ENCODE results near the gene ANKH. TPM values are rescaled to one million over a fixed set of nuclear protein-coding genes. Genes with fewer than 3 reads are reported as not detected.
A peak's percentile ranks its signal among the peaks of the same experiment; 100 is the strongest.

The ANKH gene
- total and polyA plus RNA-seq, 5 donors = 60.9 to 155 (median 134) TPM

GRCh38 chr5:14744296-14745187 lies 127.0 kb downstream of the ANKH start:
- H3K4me1 ChIP-seq (ENCODE audit: control insufficient read depth, insufficient read depth, low read length) = no peaks in the 10 kb centered on the region
- intact Hi-C loops (cut with DNase I) = loop anchor here in 1 of 4 donors (10.0 kb wide), 1 partner anchor 120 kb away; no protein-coding TSS in a partner anchor

GRCh38 chr5:14743601-14744295 lies 127.8 kb downstream of the ANKH start:
- no peaks in the 10 kb centered on the region for H3K27me3 ChIP-seq (ENCODE audit: control insufficient read depth, insufficient read depth)
- 83% methylated on average over 6 of the region's 6 CpGs for WGBS
- H3K4me3 ChIP-seq (ENCODE audit: low read length) = no peak overlapping the region
- intact Hi-C loops (cut with DNase I) = loop anchor here in 1 of 4 donors (10.0 kb wide), 1 partner anchor 121 kb away; no protein-coding TSS in a partner anchor
- H3K4me1 ChIP-seq (ENCODE audit: control insufficient read depth, insufficient read depth, low read length) = no peaks in the 10 kb centered on the region
- no peaks in the 10 kb centered on the region for H3K9me3 ChIP-seq (ENCODE audit: control insufficient read depth, low read length)
- ATAC-seq (no peak), DNase-seq (no peak)
- no peak overlapping the region for H3K27ac ChIP-seq (ENCODE audit: low read length)

More at GRCh38 chr5:14744296-14745187, 127.0 kb downstream of the ANKH start:
- H3K27me3 ChIP-seq (ENCODE audit: control insufficient read depth, insufficient read depth) = no peaks in the 10 kb centered on the region
- DNase-seq (peak in 1 of 3 donors; percentile 57), ATAC-seq (peak; percentile 32 to 62)
- WGBS = 75% methylated on average over 14 of the region's 14 CpGs
- H3K9me3 ChIP-seq (ENCODE audit: control insufficient read depth, low read length) = no peaks in the 10 kb centered on the region
- H3K4me3 ChIP-seq (ENCODE audit: low read length) = no peak overlapping the region
- peak overlapping the region; percentile 25 for H3K27ac ChIP-seq (ENCODE audit: low read length)

DNA sequence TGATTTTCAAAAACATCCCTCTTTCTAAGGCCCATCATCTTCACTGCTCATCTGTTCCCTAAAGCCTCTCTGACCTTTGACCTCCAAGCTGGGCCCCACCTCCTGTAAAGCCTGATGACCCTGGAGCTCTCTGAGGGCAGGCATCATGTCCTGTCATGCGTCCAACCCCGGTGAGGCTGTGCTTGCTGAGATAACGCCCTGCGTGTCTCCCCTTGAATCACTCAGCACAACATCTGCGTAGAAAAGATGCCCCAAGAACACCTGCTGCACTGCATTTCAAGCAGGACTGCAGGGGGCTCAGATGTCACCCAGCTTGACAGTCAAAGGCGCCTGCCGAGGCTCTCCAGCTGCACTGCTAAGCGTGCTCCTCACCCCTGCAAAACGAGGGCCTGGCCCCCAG lies 129.1 kb downstream of the ANKH start:
- intact Hi-C loops (cut with DNase I) = loop anchor here in 1 of 4 donors (10.0 kb wide), 1 partner anchor 122 kb away; no protein-coding TSS in a partner anchor
- Histone ChIP-seq H3K27me3 (ENCODE audit: control insufficient read depth, insufficient read depth) (no peaks in the 10 kb centered on the region), H3K27ac (ENCODE audit: low read length) (no peak overlapping the region), H3K4me3 (ENCODE audit: low read length) (no peak overlapping the region), H3K4me1 (ENCODE audit: control insufficient read depth, insufficient read depth, low read length) (peaks cover 2% of the 10 kb centered on the region), H3K9me3 (ENCODE audit: control insufficient read depth, low read length) (no peaks in the 10 kb centered on the region)
- no peak for DNase-seq
- no peak for ATAC-seq
- WGBS = 76% methylated on average over 9 of the region's 9 CpGs

GRCh38 chr5:14741801-14742440 lies 129.7 kb downstream of the ANKH start:
- no peak overlapping the region for H3K4me3 ChIP-seq (ENCODE audit: low read length)
- WGBS = 82% methylated on average over 11 of the region's 11 CpGs
- peaks cover 5% of the 10 kb centered on the region for H3K4me1 ChIP-seq (ENCODE audit: control insufficient read depth, insufficient read depth, low read length)
- intact Hi-C loops (cut with DNase I) = loop anchor here in 1 of 4 donors (10.0 kb wide), 1 partner anchor 123 kb away; no protein-coding TSS in a partner anchor
- no peak for DNase-seq
- ATAC-seq = peak in 1 of 2 donors; percentile 20
- H3K27ac ChIP-seq (ENCODE audit: low read length) = peak overlapping the region; percentile 39
- H3K9me3 ChIP-seq (ENCODE audit: control insufficient read depth, low read length) = no peaks in the 10 kb centered on the region
- no peaks in the 10 kb centered on the region for H3K27me3 ChIP-seq (ENCODE audit: control insufficient read depth, insufficient read depth)

DNA sequence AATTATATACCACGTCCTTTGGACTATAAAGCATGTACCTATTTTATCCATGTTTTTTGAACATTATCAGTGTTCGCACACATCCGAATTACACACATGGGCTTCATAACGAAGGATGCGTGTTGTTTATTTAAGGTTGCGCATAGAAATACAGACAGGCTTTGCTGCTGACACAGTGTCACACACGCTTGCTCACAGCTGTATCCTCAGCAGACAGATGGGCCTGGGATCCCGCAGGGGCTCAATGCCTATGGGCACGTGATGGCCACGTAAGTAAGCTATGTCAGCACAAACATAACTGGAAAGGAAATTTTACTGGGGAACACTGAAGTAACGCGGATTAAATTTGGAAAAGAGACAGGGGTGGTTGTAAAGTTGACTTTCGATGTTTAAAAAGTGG lies 130.4 kb downstream of the ANKH start:
- no peaks in the 10 kb centered on the region for H3K9me3 ChIP-seq (ENCODE audit: control insufficient read depth, low read length)
- no peak overlapping the region for H3K4me3 ChIP-seq (ENCODE audit: low read length)
- 96% methylated on average over 13 of the region's 13 CpGs for WGBS
- intact Hi-C loops (cut with DNase I) = loop anchor here in 1 of 4 donors (10.0 kb wide), 1 partner anchor 124 kb away; no protein-coding TSS in a partner anchor
- peaks cover 5% of the 10 kb centered on the region for H3K4me1 ChIP-seq (ENCODE audit: control insufficient read depth, insufficient read depth, low read length)
- DNase-seq (no peak), ATAC-seq (no peak)
- no peaks in the 10 kb centered on the region for H3K27me3 ChIP-seq (ENCODE audit: control insufficient read depth, insufficient read depth)
- H3K27ac ChIP-seq (ENCODE audit: low read length) = no peak overlapping the region

- no peak overlapping the region for H3K27ac ChIP-seq (ENCODE audit: low read length)
- H3K27me3 ChIP-seq (ENCODE audit: control insufficient read depth, insufficient read depth) = no peaks in the 10 kb centered on the region
- peaks cover 5% of the 10 kb centered on the region for H3K4me1 ChIP-seq (ENCODE audit: control insufficient read depth, insufficient read depth, low read length)
- intact Hi-C loops (cut with DNase I) = loop anchor here in 2 of 4 donors (5.0 to 10.0 kb wide), 2 partner anchors 125 to 132 kb away; partner anchors contain the start of gene ANKH (in 1 of the 2)
- no peak for DNase-seq
- H3K9me3 ChIP-seq (ENCODE audit: control insufficient read depth, low read length) = peaks cover 2% of the 10 kb centered on the region
- 76% methylated on average over 5 of the region's 5 CpGs for WGBS
- ATAC-seq = no peak
- no peak overlapping the region for H3K4me3 ChIP-seq (ENCODE audit: low read length)
Observed at GRCh38 chr5:14739981-14740380, 131.6 kb downstream of the ANKH start.

GRCh38 chr5:14739538-14739937 lies 132.0 kb downstream of the ANKH start:
- ATAC-seq = peak in 1 of 2 donors; percentile 78
- no peak for DNase-seq
- Histone ChIP-seq H3K9me3 (ENCODE audit: control insufficient read depth, low read length) (peaks cover 2% of the 10 kb centered on the region), H3K4me3 (ENCODE audit: low read length) (no peak overlapping the region), H3K27ac (ENCODE audit: low read length) (no peak overlapping the region), H3K4me1 (ENCODE audit: control insufficient read depth, insufficient read depth, low read length) (peaks cover 5% of the 10 kb centered on the region), H3K27me3 (ENCODE audit: control insufficient read depth, insufficient read depth) (no peaks in the 10 kb centered on the region)
- 49% methylated on average over 3 of the region's 3 CpGs for WGBS
- intact Hi-C loops (cut with DNase I) = loop anchor here in 1 of 4 donors (5.0 kb wide), 1 partner anchor 133 kb away; the partner anchor contains the start of gene ANKH

DNA sequence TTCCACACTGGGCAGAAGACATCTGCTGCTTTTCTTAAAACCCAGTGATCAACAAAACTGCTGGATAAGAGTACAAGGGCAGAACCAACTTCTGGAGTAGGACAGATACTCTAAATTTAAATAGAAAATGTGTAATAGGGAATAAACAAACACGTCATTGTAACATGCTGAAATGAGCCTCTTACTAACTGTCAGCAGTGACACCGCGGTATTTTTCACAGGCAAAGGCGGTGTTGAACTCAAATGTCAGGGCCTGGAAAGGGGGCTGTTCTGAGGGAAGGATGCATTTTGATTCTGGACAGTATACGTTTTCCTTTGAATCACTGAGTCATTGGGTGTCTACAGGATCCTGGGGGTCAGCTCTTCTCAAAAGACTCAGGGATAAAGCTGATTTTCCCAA lies 133.5 kb downstream of the ANKH start:
- 79% methylated on average over 5 of the region's 5 CpGs for WGBS
- no peak for DNase-seq
- Histone ChIP-seq H3K4me3 (ENCODE audit: low read length) (no peak overlapping the region), H3K9me3 (ENCODE audit: control insufficient read depth, low read length) (peaks cover 2% of the 10 kb centered on the region), H3K4me1 (ENCODE audit: control insufficient read depth, insufficient read depth, low read length) (peaks cover 5% of the 10 kb centered on the region), H3K27ac (ENCODE audit: low read length) (peak overlapping the region; percentile 15), H3K27me3 (ENCODE audit: control insufficient read depth, insufficient read depth) (no peaks in the 10 kb centered on the region)
- intact Hi-C loops (cut with DNase I) = loop anchor here in 1 of 4 donors (5.0 kb wide), 1 partner anchor 134 kb away; the partner anchor contains the start of gene ANKH
- no peak for ATAC-seq

DNA sequence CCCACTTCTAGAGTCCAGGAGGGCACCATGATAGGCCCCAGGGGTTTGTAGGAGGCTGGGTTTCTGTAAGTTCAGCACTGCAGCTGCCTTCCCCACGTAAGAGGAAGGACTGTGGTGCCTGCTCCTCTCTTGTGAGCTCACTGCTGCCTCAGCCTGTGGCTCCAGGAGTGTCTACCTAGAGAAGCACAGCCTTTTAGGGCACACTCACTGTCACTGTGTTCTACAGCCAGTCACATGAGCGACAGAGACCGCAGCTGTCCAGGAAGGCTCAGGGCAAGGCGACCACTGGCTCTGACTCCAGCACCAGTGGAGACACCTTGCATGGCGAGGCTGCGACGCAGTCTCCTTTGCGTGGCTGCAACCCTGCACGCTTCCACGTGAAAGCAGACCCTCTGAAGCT lies 134.3 kb downstream of the ANKH start:
- H3K4me3 ChIP-seq (ENCODE audit: low read length) = no peak overlapping the region
- ATAC-seq (peak; percentile 37 to 67), DNase-seq (peak in 1 of 3 donors; percentile 59)
- intact Hi-C loops (cut with DNase I) = loop anchor here in 1 of 4 donors (5.0 kb wide), 1 partner anchor 135 kb away; the partner anchor contains the start of gene ANKH
- H3K27ac ChIP-seq (ENCODE audit: low read length) = peak overlapping the region; percentile 9
- peaks cover 5% of the 10 kb centered on the region for H3K4me1 ChIP-seq (ENCODE audit: control insufficient read depth, insufficient read depth, low read length)
- peaks cover 2% of the 10 kb centered on the region for H3K9me3 ChIP-seq (ENCODE audit: control insufficient read depth, low read length)
- WGBS = 79% methylated on average over 10 of the region's 10 CpGs
- H3K27me3 ChIP-seq (ENCODE audit: control insufficient read depth, insufficient read depth) = no peaks in the 10 kb centered on the region

GRCh38 chr5:14735944-14736343 lies 135.6 kb downstream of the ANKH start:
- ATAC-seq (peak; percentile 53 to 74), DNase-seq (peak in 2 of 3 donors; percentile 74 to 76)
- Histone ChIP-seq H3K27me3 (ENCODE audit: control insufficient read depth, insufficient read depth) (no peaks in the 10 kb centered on the region), H3K27ac (ENCODE audit: low read length) (no peak overlapping the region), H3K9me3 (ENCODE audit: control insufficient read depth, low read length) (peaks cover 2% of the 10 kb centered on the region), H3K4me3 (ENCODE audit: low read length) (no peak overlapping the region), H3K4me1 (ENCODE audit: control insufficient read depth, insufficient read depth, low read length) (peaks cover 5% of the 10 kb centered on the region)
- 69% methylated on average over 4 of the region's 4 CpGs for WGBS
- intact Hi-C loops (cut with DNase I) = loop anchor here in 1 of 4 donors (5.0 kb wide), 1 partner anchor 136 kb away; the partner anchor contains the start of gene ANKH
